ENCODE results near the gene RNF157.
"Not testable (repeated sequence)": the region's sequence is repeated elsewhere in the genome, so short reads cannot be mapped to it uniquely, and the experiment has no call there.

GRCh38 chr17:76244721-76245120 lies 4.4 kb upstream of the RNF157 start:
- TF ChIP-seq, protein P1, sequence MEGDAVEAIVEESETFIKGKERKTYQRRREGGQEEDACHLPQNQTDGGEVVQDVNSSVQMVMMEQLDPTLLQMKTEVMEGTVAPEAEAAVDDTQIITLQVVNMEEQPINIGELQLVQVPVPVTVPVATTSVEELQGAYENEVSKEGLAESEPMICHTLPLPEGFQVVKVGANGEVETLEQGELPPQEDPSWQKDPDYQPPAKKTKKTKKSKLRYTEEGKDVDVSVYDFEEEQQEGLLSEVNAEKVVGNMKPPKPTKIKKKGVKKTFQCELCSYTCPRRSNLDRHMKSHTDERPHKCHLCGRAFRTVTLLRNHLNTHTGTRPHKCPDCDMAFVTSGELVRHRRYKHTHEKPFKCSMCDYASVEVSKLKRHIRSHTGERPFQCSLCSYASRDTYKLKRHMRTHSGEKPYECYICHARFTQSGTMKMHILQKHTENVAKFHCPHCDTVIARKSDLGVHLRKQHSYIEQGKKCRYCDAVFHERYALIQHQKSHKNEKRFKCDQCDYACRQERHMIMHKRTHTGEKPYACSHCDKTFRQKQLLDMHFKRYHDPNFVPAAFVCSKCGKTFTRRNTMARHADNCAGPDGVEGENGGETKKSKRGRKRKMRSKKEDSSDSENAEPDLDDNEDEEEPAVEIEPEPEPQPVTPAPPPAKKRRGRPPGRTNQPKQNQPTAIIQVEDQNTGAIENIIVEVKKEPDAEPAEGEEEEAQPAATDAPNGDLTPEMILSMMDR (conservative IDR thresholded peaks at IDR 0.05), result not testable (repeated sequence)
- TF ChIP-seq ZFX (IDR thresholded peaks at IDR 0.05), result not testable (repeated sequence)
